Ramos (cell line): ENCODE data around the gene CLDN12.

Experiments used
- in situ Hi-C: fragments of 300-500 bp; cut with MboI; formaldehyde crosslinking; loops from one replicate; pipeline ENCODE4 v1.14.3; 2022; ENCODE audit warnings: low sequenced_read_pairs; ENCODE audit not compliant: unreplicated experiment

CLDN12 gene

DNA sequence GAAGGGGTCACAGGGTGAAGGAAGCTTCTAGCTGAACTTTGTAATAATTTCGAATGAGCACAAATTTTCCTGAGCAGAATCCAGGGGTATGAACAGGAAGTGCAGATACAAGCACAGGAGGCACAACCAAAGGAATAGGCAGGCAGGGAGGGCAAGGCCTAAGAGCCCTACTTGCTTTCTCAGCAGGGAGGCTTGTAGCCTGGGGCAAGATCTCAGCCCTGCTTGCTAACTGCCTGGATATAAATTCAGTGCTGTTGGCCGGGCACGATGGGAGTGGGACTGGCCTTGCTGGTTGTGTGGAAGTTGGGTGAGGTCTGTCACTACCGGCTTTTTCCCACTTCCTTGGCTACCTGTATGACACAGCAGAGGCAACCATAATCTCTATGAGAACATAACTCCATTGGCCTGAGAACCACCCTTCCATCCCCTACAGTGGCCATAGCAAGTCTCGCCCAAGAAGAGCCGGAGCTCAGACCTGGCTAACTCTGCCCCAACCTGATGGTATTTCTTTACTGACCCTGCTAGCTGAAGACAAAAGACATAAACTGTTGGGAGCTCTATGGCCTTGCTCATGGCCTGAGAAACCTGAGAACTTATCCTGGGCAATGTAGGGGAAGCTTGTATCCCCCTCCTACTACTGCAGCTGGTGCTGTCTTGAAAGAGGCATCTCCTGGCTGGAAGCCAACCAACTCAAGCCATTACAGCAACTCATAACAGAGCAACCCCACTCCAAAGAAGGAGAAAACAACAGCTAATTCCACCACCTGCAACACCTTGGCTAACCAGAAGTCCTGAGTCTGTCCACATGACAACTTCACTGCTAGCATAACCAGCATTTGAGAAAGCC is 27.6 kb downstream of the CLDN12 start:
- in situ Hi-C loops, result loop anchor here (5.0 kb wide), 1 partner anchor 269 kb away; no protein-coding TSS in a partner anchor

DNA sequence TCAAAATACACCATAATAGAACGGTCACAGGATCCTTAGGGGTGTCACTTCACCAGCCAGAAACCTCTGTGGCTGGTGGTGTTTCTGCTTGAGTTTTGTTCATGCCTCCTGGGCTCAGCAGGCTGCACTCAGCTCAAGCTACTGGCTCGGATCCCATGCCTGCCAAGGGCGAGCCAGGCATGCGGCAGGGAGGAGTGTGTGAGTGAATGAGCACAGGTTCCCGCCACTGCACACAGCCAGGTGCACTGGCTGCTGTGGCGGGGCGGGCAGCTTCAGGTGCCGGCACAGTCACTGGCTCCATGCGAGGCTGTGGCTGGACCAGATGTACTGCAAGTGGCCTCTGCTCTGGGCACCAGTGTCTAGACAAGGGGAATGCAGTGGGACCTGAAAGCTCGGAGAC is 29.5 kb downstream of the CLDN12 start:
- in situ Hi-C loops, result loop anchor here (5.0 kb wide), 1 partner anchor 270 kb away; no protein-coding TSS in a partner anchor

DNA sequence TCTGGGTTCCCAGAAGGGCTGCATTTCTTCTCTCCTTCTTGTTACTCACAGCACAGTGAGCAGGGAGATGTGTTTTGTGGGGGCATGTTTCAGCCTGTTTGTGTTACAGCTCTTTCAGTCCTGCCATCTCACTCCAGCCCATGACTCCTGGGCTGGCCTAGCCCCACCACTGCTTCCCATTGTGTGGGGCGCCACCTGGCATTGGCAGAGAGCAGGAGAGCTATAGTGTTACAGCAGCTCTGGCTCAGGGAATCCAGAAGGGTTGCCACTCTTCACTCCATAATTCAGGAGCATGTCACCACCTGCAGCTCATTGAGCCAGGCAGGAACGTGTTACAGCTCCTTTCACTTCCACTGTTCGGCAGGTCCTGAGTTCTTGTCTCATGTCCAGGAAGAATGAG is 30.0 kb downstream of the CLDN12 start:
- in situ Hi-C loops, result loop anchor here (5.0 kb wide), 1 partner anchor 271 kb away; no protein-coding TSS in a partner anchor

DNA sequence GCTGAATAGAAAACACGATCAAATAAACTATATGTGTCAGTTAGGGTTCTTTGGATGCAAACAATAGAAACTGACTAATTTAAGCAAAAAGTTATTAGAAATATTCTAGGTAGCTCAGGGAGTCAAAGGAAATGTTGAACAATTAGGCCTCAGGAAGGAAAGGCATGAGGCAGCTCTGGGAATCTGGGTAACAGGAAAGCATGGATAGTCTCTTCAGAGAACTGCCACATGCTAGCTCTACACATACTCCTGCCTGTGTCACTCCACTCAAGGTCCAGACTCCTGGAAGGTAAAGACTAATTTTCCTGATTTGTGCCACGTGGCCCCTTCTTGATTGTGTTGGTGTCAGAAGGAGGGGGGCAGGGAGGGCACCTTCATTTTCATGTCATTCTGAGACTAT is 42.4 kb downstream of the CLDN12 start:
- in situ Hi-C loops, result no loop called here

DNA sequence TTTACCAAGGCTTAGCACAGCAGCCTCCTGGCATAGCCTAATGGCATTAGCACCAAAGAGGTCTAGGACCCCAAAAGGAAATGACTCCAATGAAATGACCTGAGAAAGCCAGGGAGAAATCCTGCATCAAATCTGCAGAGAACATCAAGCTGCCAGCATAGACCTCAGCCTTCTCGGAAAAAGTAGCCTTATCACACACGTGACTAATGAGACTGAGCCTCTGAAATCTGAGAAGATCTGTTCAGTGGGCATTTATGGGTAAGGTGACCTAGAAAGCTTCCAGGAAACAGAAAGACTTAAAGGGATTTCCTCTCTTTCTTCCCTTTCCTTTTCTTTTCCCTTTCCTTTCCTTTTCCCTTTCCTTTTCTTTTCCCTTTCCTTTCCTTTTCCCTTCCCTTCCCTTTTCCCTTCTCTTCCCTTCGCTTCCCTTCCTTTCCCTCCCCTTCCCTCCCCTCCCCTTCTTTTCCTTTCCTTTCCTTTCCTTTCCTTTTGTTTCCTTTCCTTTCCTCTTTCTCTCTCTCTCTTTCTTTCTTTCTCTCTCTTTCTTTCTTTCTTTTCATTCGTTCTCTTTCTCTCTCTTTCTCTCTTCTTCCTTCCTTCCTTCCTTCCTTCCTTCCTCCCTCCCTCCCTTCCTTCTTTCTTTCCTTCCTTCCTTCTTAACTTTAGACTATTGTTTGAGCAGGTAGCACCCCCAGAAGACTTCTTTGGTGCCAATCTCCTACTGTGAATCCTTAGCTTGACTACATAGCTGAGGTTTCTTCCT is 43.1 kb downstream of the CLDN12 start:
- in situ Hi-C loops, result no loop called here

DNA sequence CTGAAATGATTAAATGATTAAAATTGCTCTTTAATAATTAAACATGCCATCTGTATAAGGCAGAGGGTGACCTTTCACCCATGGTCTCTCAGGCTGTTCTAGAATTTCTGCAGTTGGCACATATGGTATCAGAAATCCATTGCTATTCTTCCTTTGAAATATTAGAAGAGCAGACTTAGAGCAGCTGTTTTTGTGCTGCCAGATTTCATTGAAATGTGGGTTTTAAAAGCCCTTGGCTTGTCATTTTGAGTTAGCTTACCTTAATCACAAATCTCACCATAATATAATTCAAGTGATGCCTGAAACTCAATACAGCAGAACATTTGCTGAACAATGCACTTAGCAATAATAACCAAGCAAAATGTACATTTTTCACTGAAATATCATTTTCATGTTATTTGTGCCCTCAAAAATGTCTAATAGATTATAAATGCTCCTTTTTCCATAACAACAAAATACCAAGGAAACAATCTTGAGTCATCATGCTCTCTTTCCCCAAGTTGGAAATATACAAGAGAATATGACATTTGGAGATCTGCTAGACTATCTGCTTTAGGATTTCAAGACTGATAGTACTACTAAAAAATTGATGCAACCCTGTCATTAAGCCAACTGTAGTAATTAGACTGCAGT is 50.1 kb downstream of the CLDN12 start:
- in situ Hi-C loops, result loop anchor here (25.0 kb wide), 1 partner anchor 584 kb away; no protein-coding TSS in a partner anchor

DNA sequence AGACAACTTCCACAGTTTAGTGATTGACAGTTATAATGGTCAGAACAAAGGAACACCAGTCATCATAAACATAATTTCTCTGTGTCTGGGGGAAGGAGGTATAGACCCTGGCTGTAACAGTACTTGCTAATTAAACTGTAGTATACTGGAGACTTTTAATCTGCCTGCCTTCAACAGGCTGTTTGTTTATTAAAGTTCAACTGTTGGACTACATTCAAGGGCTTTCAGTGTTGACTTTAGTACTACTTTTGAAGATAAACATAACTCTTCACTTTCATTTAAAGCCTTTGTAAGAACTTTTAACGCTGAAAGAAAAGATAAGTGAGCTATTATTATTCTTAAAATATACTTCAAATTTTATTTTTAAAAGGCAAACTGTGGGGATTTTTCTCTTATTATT is 50.7 kb downstream of the CLDN12 start:
- in situ Hi-C loops, result loop anchor here (25.0 kb wide), 1 partner anchor 583 kb away; no protein-coding TSS in a partner anchor

DNA sequence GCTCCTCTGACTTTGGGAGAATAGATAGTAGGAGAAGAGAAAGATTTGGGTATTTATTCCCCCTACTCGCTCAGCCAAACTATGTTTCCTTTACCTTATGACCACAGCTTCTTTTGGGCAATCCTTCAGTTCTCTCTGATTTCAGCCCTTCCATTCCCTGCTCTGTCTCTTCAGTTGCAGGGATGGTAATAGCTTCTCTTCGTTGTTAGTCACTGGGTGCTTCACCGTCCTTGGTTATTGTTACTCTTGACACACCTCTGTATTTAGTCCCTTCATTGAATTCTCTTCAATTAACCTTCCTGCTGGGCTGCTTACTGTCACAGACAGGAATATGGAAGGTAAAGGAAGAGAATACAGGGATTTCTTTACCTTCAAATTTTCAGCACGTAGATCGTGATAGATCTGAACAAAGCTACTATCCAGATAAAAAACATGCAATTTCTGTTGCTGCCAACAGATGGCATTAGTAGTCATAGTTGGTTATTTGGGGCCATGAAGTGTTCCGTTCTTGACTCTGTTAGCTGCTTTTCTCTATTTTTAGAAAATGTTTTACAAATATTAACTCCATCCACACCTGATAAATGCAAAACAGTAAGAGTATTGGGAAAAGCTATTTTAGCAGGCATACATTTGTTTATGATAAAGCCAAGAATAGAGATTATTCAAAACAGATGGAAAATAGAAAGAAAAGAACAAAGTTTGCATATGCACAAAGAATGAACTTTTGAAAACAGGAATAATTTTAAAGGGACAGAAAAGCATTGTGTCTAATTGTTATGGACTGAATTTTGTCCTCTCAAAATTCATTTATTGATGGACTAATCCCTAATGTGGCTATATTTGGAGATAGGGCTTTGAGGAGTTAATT is 52.1 kb downstream of the CLDN12 start:
- in situ Hi-C loops, result loop anchor here (25.0 kb wide), 1 partner anchor 582 kb away; no protein-coding TSS in a partner anchor

DNA sequence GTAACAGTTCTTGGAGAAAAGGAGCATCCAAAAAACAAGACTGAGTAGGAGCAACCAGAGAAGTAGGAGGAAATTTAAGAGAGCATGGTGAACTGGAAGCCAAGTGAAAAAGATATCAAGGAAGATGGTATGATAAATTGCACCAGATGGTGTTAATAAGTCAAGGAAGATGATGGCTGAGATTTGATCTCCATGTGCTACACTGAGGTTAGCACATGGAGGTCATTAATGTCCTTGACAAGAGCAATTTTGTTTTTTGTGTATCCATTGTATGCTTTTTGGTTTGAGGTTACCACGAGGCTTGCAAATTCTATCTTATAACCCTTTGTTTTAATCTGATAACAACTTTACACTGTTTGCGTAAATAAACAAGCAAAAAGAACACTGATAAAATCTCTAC is 54.8 kb downstream of the CLDN12 start:
- in situ Hi-C loops, result loop anchor here (25.0 kb wide), 1 partner anchor 579 kb away; no protein-coding TSS in a partner anchor

DNA sequence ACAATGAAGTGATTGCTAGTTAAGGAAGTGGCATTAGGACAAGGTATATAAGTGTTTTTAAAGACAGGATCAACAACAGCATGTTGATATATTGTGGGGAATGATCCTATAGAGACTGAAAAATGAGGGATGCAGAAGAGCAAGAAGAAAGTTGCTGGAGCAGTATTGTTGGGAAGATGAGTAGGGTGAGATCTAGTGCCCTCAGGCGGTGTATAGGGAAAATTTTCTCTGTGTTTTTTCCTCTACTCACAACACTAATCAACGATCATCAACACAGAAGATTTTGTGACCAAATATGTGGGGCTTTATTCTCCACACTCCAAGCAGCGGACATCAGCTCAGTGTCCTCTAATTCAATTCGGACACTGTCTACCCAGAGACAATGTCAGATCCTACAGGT is 56.6 kb downstream of the CLDN12 start:
- in situ Hi-C loops, result loop anchor here (25.0 kb wide), 1 partner anchor 577 kb away; no protein-coding TSS in a partner anchor

DNA sequence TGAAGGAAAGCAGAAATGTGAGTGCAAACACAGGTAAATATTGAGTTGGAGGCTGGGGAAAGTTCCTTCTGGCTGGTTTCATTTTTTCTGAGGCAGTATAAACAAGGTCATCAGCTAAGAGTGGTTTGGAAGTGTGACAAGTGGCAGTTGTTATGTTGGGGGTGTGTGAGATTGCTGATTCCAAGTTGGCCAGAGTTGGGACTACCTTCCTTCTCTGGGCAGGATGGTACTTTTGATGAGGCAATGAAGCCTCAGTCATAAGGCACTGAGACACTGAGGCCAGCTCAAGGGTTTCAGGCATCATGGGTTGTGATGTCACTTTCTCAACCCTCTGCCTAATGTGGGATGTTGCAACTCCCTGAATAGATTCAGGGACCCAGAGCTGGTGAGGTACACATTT is 58.0 kb downstream of the CLDN12 start:
- in situ Hi-C loops, result loop anchor here (25.0 kb wide), 1 partner anchor 576 kb away; no protein-coding TSS in a partner anchor

DNA sequence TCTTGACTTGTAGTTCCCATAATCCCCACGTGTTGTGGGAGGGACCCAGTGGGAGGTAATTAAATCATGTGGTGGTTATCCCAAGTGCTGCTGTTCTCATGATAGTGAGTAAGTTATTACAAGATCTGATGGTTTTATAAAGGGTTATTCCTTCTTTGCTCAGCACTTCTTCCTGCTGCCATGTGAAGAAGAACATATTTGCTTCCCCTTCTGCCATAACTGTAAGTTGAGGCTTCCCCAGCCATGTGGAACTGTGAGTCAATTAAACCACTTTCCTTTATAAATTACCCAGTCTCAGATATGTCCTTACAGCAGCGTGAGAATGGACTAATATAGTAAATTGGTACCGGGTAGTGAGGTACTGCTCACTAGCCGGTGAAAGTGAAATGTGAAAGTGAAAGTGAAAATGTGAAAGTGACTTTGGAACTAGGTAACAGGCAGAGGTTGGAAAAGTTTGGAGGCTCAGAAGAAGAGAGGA is 59.9 kb downstream of the CLDN12 start:
- in situ Hi-C loops, result loop anchor here (25.0 kb wide), 1 partner anchor 574 kb away; no protein-coding TSS in a partner anchor
